Spleen (tissue), 11 donors: ENCODE results near the gene RSBN1. TPM values are rescaled to one million over a fixed set of nuclear protein-coding genes. Genes with fewer than 3 reads are reported as not detected.
A peak's percentile ranks its signal among the peaks of the same experiment; 100 is the strongest.

ENCODE experiments used
- DNase-seq: peaks from one replicate; pipeline ENCODE4 v3.0.0-alpha.2; 2020
- H3K27ac ChIP-seq, 8 donors: fragments of 200-600 bp; sonication (generic) in 7 of 8; 1 replicate in 4 of 8; 2 replicates in 4 of 8; pipeline versions ENCODE4 v1.5.0 to v1.8.0; 2016 to 2021; ENCODE audit warnings: inconsistent platforms in 4 of 8, mild to moderate bottlenecking in 4 of 8, moderate library complexity in 1 of 8
- H3K27me3 ChIP-seq, 7 donors: fragments of 200-600 bp; sonication (generic) in 6 of 7; replicated peaks in 1 of 7; 1 replicate in 4 of 7; 2 replicates in 3 of 7; pipeline versions ENCODE4 v1.5.0 to v1.8.0; 2016 to 2021; ENCODE audit warnings: inconsistent platforms in 3 of 7, mild to moderate bottlenecking in 1 of 7
- H3K36me3 ChIP-seq, 6 donors: fragments of 200-600 bp; sonication (generic) in 5 of 6; 1 replicate in 4 of 6; 2 replicates in 2 of 6; pipeline versions ENCODE4 v1.5.0 to v1.8.0; 2016 to 2021; ENCODE audit warnings: inconsistent platforms in 2 of 6
- H3K4me1 ChIP-seq, 6 donors: fragments of 200-600 bp; sonication (generic) in 5 of 6; 1 replicate in 3 of 6; 2 replicates in 3 of 6; pipeline versions ENCODE4 v1.5.0 to v1.8.0; 2016 to 2021; ENCODE audit warnings: inconsistent platforms in 3 of 6
- H3K4me3 ChIP-seq, 8 donors: fragments of 200-600 bp; sonication (generic) in 7 of 8; 1 replicate in 4 of 8; 2 replicates in 4 of 8; pipeline versions ENCODE4 v1.5.0 to v1.8.0; 2016 to 2021; ENCODE audit warnings: inconsistent platforms in 4 of 8, mild to moderate bottlenecking in 4 of 8, moderate library complexity in 2 of 8
- H3K9me3 ChIP-seq, 8 donors: fragments of 200-600 bp; sonication (generic) in 7 of 8; 1 replicate in 4 of 8; 2 replicates in 4 of 8; pipeline versions ENCODE4 v1.5.0 to v1.8.0; 2016 to 2021; ENCODE audit warnings: inconsistent platforms in 4 of 8
- CTCF ChIP-seq, 11 experiments: fragments of 200-600 bp in 7 of 11; fragments of 450-650 bp in 4 of 11; sonication (generic) in 4 of 11; IDR thresholded peaks in 8 of 11; conservative IDR thresholded peaks in 3 of 11; 1 replicate in 7 of 11; 2 replicates in 4 of 11; pipeline versions ENCODE4 v1.4.0 to v1.8.0; 2016 to 2021; ENCODE audit warnings: antibody characterized with exemption in 11 of 11, inconsistent platforms in 4 of 11, mild to moderate bottlenecking in 1 of 11
- POLR2A ChIP-seq, 3 donors: fragments of 450-650 bp; IDR thresholded peaks; one replicate each; pipeline ENCODE4 v1.5.1; 2017; ENCODE audit warnings: antibody characterized with exemption in 3 of 3, mild to moderate bottlenecking in 1 of 3
- POLR2AphosphoS5 ChIP-seq, 3 donors: sonication (generic); formaldehyde crosslinking; IDR thresholded peaks; one replicate each; pipeline ENCODE4 v1.5.1; 2017; ENCODE audit warnings: antibody characterized with exemption in 3 of 3
- WGBS, 5 donors: extraction: QIAGEN DNeasy Blood & Tissue Kit in 3 of 5; methylation state at CpG; one replicate each; pipeline versions ENCODE4 v1.1.5 to v1.1.7; 2013 to 2018; 5-methylcytosine and 5-hydroxymethylcytosine counted together
- intact Hi-C: fragments of 100-400 bp; cut with DNase I; formaldehyde crosslinking; loops from one replicate; pipeline ENCODE4 v1.15.0; 2023; ENCODE audit warnings: low total_unique reads
- polyA plus RNA-seq, 3 donors: library from polyadenylated mRNA; stranded (reverse); fragments of 200-250 nt; gene quantifications; one replicate each; pipeline ENCODE4 v1.2.1, GENCODE V29; 2013
- total RNA-seq, 7 donors: library from RNA; depleted of rRNA in 3 of 7; stranded (reverse); fragments of >200 nt in 3 of 7; fragmentation: NEBNext Ultra II Directional in 4 of 7; extraction: Animal tissue kit (Norgen Biotek cat#: 25700) in 4 of 7; gene quantifications; one replicate each; pipeline versions ENCODE4 v1.1.0 to v1.2.1, GENCODE V29; 2016 to 2021
- donor health status: healthy with polysubstance abuse.
- donor health status: DM: no; HTN: no; CAD: no; lungs with moderate emphysema.
- donor health status: DM: no; HTN: no; CAD: no.
- donor health status: Bipolar disorder and iron deficiency.
- donor health status: healthy.
- donor health status: DM: no; HTN: no; CAD: no.
- donor health status: DM: yes; HTN: yes; CAD: no.

The RSBN1 gene
- total and polyA plus RNA-seq, 10 donors = 5.4 to 34.0 (median 25.7) TPM

- peak overlapping the region in 3 of 8 donors; percentile 0 to 49 (median 13) for H3K27ac ChIP-seq
- no peak overlapping the region for H3K4me3 ChIP-seq
- no peaks in the 10 kb centered on the region for H3K27me3 ChIP-seq
- TF ChIP-seq POLR2A (IDR thresholded peaks at IDR 0.05) = no peak
- TF ChIP-seq CTCF (IDR thresholded peaks at IDR 0.05 in 8 of 11, conservative IDR thresholded peaks at IDR 0.05 in 3 of 11) = no peak
- no peak for TF ChIP-seq POLR2AphosphoS5 (IDR thresholded peaks at IDR 0.05)
- WGBS, 5 donors = 66 to 80% (median 76%) methylated on average over 3 of the region's 3 CpGs
- peaks cover 0 to 84% (median 11%) of the 10 kb centered on the region in 6 donors for H3K36me3 ChIP-seq
- peaks cover 0 to 7% (median 2%) of the 10 kb centered on the region in 8 donors for H3K9me3 ChIP-seq
- intact Hi-C loops = no loop called here
- peaks cover 0 to 23% (median 2%) of the 10 kb centered on the region in 6 donors for H3K4me1 ChIP-seq
- no peak for DNase-seq
Observed at GRCh38 chr1:113850127-113850796, 38.0 kb upstream of the RSBN1 start.

GRCh38 chr1:113849072-113849471, 36.8 kb upstream of the RSBN1 start:
- Histone ChIP-seq H3K36me3 (peaks cover 0 to 84% (median 7%) of the 10 kb centered on the region in 6 donors), H3K27ac (peak overlapping the region in 2 of 8 donors; percentile 13 to 49), H3K4me1 (peaks cover 0 to 23% (median 2%) of the 10 kb centered on the region in 6 donors), H3K4me3 (no peak overlapping the region), H3K27me3 (no peaks in the 10 kb centered on the region), H3K9me3 (peaks cover 0 to 7% (median 2%) of the 10 kb centered on the region in 8 donors)
- no peak for DNase-seq
- intact Hi-C loops = no loop called here
- TF ChIP-seq POLR2A (IDR thresholded peaks at IDR 0.05) (no peak), POLR2AphosphoS5 (IDR thresholded peaks at IDR 0.05) (no peak), CTCF (IDR thresholded peaks at IDR 0.05 in 8 of 11, conservative IDR thresholded peaks at IDR 0.05 in 3 of 11) (no peak)

GRCh38 chr1:113846391-113847035, 34.2 kb upstream of the RSBN1 start:
- Histone ChIP-seq H3K9me3 (peaks cover 0 to 7% (median 2%) of the 10 kb centered on the region in 8 donors), H3K4me3 (no peak overlapping the region), H3K27ac (no peak overlapping the region), H3K36me3 (peaks cover 0 to 85% (median 9%) of the 10 kb centered on the region in 6 donors), H3K27me3 (no peaks in the 10 kb centered on the region), H3K4me1 (peaks cover 0 to 20% (median 2%) of the 10 kb centered on the region in 6 donors)
- WGBS, 5 donors = 80 to 94% (median 86%) methylated on average over 2 of the region's 2 CpGs
- TF ChIP-seq POLR2A (IDR thresholded peaks at IDR 0.05) (no peak), CTCF (IDR thresholded peaks at IDR 0.05 in 8 of 11, conservative IDR thresholded peaks at IDR 0.05 in 3 of 11) (no peak), POLR2AphosphoS5 (IDR thresholded peaks at IDR 0.05) (no peak)
- no peak for DNase-seq
- intact Hi-C loops = no loop called here

- Histone ChIP-seq H3K27me3 (no peaks in the 10 kb centered on the region), H3K4me1 (peaks cover 0 to 23% (median 9%) of the 10 kb centered on the region in 6 donors), H3K27ac (peak overlapping the region in 1 of 8 donors; percentile 41), H3K36me3 (peaks cover 0 to 79% (median 22%) of the 10 kb centered on the region in 6 donors), H3K4me3 (no peak overlapping the region), H3K9me3 (no peaks in the 10 kb centered on the region)
- intact Hi-C loops = loop anchor here (10.0 kb wide), 1 partner anchor 68 kb away; the partner anchor contains the start of genes AP4B1 and DCLRE1B
- WGBS, 5 donors = 92 to 100% (median 94%) methylated on average over 1 of the region's 1 CpG
- no peak for DNase-seq
- TF ChIP-seq CTCF (IDR thresholded peaks at IDR 0.05 in 8 of 11, conservative IDR thresholded peaks at IDR 0.05 in 3 of 11) (no peak), POLR2AphosphoS5 (IDR thresholded peaks at IDR 0.05) (no peak)
Observed at GRCh38 chr1:113836534-113836933, 24.3 kb upstream of the RSBN1 start.
